Measurements from ENCODE around the gene YY1. TPM values are rescaled to one million over a fixed set of nuclear protein-coding genes. Genes with fewer than 3 reads are reported as not detected.

YY1 gene
- total RNA-seq, 1 donor from 2014 or later = 48.1 TPM

- intact Hi-C loops (cut with micrococcal nuclease) = no loop called here
- peak; percentile 60 for DNase-seq
- ATAC-seq = no peak
Measured at GRCh38 chr14:100239211-100239839, 381 bp downstream of the YY1 start.

- DNase-seq = peak; percentile 93
- ATAC-seq = peak; percentile 71
- intact Hi-C loops (cut with micrococcal nuclease) = no loop called here
Measured at GRCh38 chr14:100239840-100240667, 1.1 kb downstream of the YY1 start.

GRCh38 chr14:100240668-100241032 is 1.7 kb downstream of the YY1 start:
- intact Hi-C loops (cut with micrococcal nuclease) = no loop called here
- no peak for DNase-seq
- no peak for ATAC-seq

- ATAC-seq (no peak), DNase-seq (no peak)
- intact Hi-C loops (cut with micrococcal nuclease) = no loop called here
Measured at GRCh38 chr14:100241279-100241678, 2.3 kb downstream of the YY1 start.

- DNase-seq (no peak), ATAC-seq (no peak)
- intact Hi-C loops (cut with micrococcal nuclease) = no loop called here
Measured at GRCh38 chr14:100243020-100243419, 4.1 kb downstream of the YY1 start.

GRCh38 chr14:100246809-100247428 is 8.0 kb downstream of the YY1 start:
- DNase-seq (no peak), ATAC-seq (peak; percentile 59)
- intact Hi-C loops (cut with micrococcal nuclease) = no loop called here

GRCh38 chr14:100250732-100251465 is 12.0 kb downstream of the YY1 start:
- DNase-seq (no peak), ATAC-seq (no peak)
- intact Hi-C loops (cut with micrococcal nuclease) = no loop called here

GRCh38 chr14:100252684-100253083 is 13.7 kb downstream of the YY1 start:
- DNase-seq (no peak), ATAC-seq (no peak)
- intact Hi-C loops (cut with micrococcal nuclease) = no loop called here

- ATAC-seq (no peak), DNase-seq (no peak)
- intact Hi-C loops (cut with micrococcal nuclease) = no loop called here
Measured at GRCh38 chr14:100256339-100256895, 17.5 kb downstream of the YY1 start.

- DNase-seq = no peak
- no peak for ATAC-seq
- intact Hi-C loops (cut with micrococcal nuclease) = no loop called here
Measured at GRCh38 chr14:100261621-100262020, 22.7 kb downstream of the YY1 start.

GRCh38 chr14:100262545-100262944 is 23.6 kb downstream of the YY1 start:
- intact Hi-C loops (cut with micrococcal nuclease) = no loop called here
- DNase-seq (no peak), ATAC-seq (peak; percentile 38)

- no peak for ATAC-seq
- no peak for DNase-seq
- intact Hi-C loops (cut with micrococcal nuclease) = no loop called here
Measured at GRCh38 chr14:100263141-100263540, 24.2 kb downstream of the YY1 start.

- intact Hi-C loops (cut with micrococcal nuclease) = no loop called here
- DNase-seq (no peak), ATAC-seq (no peak)
Measured at GRCh38 chr14:100267990-100268389, 29.0 kb downstream of the YY1 start.

GRCh38 chr14:100268591-100269207 is 29.8 kb downstream of the YY1 start:
- DNase-seq (no peak), ATAC-seq (no peak)
- intact Hi-C loops (cut with micrococcal nuclease) = no loop called here

GRCh38 chr14:100271247-100271939 is 32.4 kb downstream of the YY1 start:
- DNase-seq (no peak), ATAC-seq (peak; percentile 28)
- intact Hi-C loops (cut with micrococcal nuclease) = no loop called here

GRCh38 chr14:100274250-100274649 is 35.3 kb downstream of the YY1 start:
- intact Hi-C loops (cut with micrococcal nuclease) = no loop called here
- ATAC-seq (no peak), DNase-seq (no peak)

- ATAC-seq = no peak
- no peak for DNase-seq
- intact Hi-C loops (cut with micrococcal nuclease) = no loop called here
Measured at GRCh38 chr14:100275214-100275613, 36.3 kb downstream of the YY1 start.

GRCh38 chr14:100278702-100279101 is 39.8 kb downstream of the YY1 start:
- no peak for DNase-seq
- ATAC-seq = peak; percentile 14
- intact Hi-C loops (cut with micrococcal nuclease) = no loop called here

- ATAC-seq = no peak
- intact Hi-C loops (cut with micrococcal nuclease) = no loop called here
- DNase-seq = no peak
Measured at GRCh38 chr14:100279133-100279532, 40.2 kb downstream of the YY1 start.

Measured in left ventricle myocardium superior (tissue), 1 donor.